ENCODE data around the gene QRFP. TPM values are rescaled to one million over a fixed set of nuclear protein-coding genes. Genes with fewer than 3 reads are reported as not detected.

The QRFP gene
- total RNA-seq, 2 donors from 2014 or later, result not detected

DNA sequence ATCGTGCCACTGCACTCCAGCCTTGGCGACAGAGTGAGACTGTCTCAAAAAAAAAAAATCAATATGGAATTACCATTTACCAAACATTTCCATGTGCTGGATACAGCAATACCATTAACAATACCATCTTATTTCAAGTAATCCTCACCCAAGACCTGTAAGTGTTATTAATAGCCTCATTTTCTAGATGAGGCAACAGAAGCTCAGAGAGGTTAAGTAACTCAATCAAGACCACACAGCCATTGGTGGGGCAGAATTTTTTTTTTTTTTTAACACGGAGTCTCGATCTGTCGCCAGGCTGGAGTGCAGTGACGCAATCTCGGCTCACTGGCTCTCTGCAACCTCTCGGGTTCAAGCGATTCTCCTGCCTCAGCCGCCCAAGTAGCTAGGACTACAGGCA is 46.1 kb upstream of the QRFP start:
- Histone ChIP-seq H3K27me3 (peaks cover 5 to 18% of the 10 kb centered on the region in 2 donors), H3K4me3 (no peak overlapping the region), H3K9me3 (no peaks in the 10 kb centered on the region), H3K4me1 (peaks cover 0 to 30% of the 10 kb centered on the region in 2 donors), H3K36me3 (no peaks in the 10 kb centered on the region), H3K27ac (no peak overlapping the region)
- DNase-seq (ENCODE audit: low spot score), result no peak
- TF ChIP-seq, protein P1, sequence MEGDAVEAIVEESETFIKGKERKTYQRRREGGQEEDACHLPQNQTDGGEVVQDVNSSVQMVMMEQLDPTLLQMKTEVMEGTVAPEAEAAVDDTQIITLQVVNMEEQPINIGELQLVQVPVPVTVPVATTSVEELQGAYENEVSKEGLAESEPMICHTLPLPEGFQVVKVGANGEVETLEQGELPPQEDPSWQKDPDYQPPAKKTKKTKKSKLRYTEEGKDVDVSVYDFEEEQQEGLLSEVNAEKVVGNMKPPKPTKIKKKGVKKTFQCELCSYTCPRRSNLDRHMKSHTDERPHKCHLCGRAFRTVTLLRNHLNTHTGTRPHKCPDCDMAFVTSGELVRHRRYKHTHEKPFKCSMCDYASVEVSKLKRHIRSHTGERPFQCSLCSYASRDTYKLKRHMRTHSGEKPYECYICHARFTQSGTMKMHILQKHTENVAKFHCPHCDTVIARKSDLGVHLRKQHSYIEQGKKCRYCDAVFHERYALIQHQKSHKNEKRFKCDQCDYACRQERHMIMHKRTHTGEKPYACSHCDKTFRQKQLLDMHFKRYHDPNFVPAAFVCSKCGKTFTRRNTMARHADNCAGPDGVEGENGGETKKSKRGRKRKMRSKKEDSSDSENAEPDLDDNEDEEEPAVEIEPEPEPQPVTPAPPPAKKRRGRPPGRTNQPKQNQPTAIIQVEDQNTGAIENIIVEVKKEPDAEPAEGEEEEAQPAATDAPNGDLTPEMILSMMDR (IDR thresholded peaks at IDR 0.05), result no peak

DNA sequence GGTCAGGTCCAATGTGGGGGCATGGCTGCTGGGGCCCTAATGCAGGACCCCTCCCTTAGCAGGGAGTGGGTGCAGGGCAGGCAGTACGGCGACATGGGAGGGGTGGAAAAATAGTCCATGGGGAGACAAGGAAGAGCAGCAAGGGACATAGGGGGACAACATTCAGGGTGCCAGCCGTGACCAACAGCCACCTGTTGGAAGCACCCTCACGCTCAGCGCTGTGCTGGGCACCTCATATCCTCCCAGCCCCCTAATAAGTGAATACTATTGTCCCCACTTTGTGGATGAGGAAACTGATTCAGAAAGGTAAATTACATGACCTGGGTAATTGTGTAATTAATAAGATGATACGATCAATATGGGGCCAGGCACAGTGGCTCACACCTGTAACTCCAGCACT is 45.5 kb upstream of the QRFP start:
- Histone ChIP-seq H3K4me1 (peaks cover 0 to 30% of the 10 kb centered on the region in 2 donors), H3K4me3 (no peak overlapping the region), H3K9me3 (no peaks in the 10 kb centered on the region), H3K27ac (no peak overlapping the region), H3K36me3 (no peaks in the 10 kb centered on the region), H3K27me3 (peaks cover 8 to 24% of the 10 kb centered on the region in 2 donors)
- TF ChIP-seq, protein P1 (IDR thresholded peaks at IDR 0.05), result no peak
- DNase-seq (ENCODE audit: low spot score), result no peak

DNA sequence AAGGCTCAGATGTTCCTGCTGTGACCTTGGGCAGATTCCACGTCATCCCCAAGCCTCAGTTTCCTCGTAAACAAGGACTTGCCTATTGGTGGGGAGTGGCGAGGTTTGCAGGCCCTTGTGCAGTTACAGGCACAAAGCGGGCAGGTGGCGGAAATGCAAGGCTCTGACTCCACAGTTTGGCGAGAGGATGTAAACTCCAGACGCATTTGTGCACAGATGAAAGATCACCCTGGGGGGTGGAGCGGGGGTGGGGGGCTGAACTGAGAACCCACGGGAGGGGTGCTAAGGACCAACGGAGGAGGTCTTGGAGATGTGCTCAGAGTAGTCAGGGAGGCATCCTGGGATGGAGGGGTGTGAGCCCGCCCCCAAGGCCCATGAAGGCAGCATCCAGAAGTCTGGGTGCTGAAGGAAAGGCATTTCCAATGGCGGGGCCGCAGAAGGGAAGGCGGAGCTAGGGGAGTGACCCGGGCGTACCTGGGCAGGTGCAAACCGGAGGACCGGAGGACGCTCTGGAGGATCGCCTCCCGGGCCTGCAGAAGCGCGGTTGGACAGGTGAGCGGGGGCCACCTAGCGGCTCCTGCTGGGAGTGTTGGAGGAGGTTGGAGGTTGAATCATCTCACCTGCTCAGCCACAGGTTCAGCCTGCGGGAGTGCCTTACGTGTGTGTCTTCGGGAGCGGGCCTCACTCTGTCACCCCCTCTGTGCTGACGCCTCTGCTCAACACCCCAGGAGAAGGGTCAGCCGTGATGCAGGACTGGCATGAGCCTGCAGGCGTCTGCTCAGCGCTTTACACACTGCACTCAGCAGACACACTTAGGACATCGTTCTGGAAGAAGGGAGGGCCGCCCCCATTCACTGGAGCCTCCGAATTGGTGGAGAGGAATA is 44.3 kb upstream of the QRFP start:
- H3K9me3 ChIP-seq, result no peaks in the 10 kb centered on the region
- TF ChIP-seq, protein P1 (IDR thresholded peaks at IDR 0.05), result peak; percentile 76 to 88
- peaks cover 0 to 36% of the 10 kb centered on the region in 2 donors for H3K4me1 ChIP-seq
- DNase-seq (ENCODE audit: low spot score), result peak; percentile 65
- no peak overlapping the region for H3K4me3 ChIP-seq
- peaks cover 8 to 24% of the 10 kb centered on the region in 2 donors for H3K27me3 ChIP-seq
- no peaks in the 10 kb centered on the region for H3K36me3 ChIP-seq
- no peak overlapping the region for H3K27ac ChIP-seq

- H3K27me3 ChIP-seq, result peaks cover 8 to 24% of the 10 kb centered on the region in 2 donors
- H3K4me1 ChIP-seq, result peaks cover 0 to 45% of the 10 kb centered on the region in 2 donors
- H3K27ac ChIP-seq, result no peak overlapping the region
- H3K9me3 ChIP-seq, result no peaks in the 10 kb centered on the region
- TF ChIP-seq, protein P1 (IDR thresholded peaks at IDR 0.05), result no peak
- DNase-seq (ENCODE audit: low spot score), result no peak
- peak overlapping the region in 1 of 2 donors; percentile 54 for H3K4me3 ChIP-seq
- H3K36me3 ChIP-seq, result no peaks in the 10 kb centered on the region
Measured at GRCh38 chr9:130940027-130940549, 43.5 kb upstream of the QRFP start.

DNA sequence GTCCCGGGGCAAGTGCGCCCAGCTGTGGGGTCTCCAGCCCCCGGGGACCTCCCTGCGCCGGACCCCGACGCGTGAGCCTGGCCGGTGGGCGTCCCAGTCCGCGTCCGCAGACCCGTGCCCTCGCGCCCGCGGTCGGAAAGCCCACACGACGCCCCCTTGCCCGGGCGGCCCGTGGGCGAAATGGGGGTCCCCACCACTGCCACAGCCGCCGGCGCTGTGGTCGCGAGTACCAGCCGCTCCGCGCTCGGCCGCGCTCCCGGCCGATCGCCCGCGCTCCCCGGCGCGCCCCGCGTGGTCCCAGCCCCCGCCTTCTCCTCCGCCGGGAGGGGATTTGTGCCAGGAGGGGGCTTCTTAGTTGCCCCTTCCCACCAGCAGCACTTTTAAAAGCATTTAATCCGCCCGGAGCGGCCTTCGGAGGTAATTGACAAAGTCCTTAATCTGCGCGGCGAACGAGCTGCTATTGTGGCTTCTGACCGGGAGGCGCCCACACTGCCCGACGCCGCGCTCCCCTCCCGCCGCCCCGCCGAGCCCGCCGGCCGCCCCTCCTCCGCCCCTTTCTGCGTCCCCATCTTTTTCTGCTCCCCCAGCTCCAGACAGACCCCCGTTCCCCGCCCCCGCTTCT is 42.9 kb upstream of the QRFP start:
- TF ChIP-seq, protein P1 (IDR thresholded peaks at IDR 0.05), result no peak
- DNase-seq (ENCODE audit: low spot score), result no peak
- Histone ChIP-seq H3K27ac (no peak overlapping the region), H3K9me3 (no peaks in the 10 kb centered on the region), H3K4me3 (peak overlapping the region; percentile 35 to 54), H3K27me3 (peaks cover 8 to 24% of the 10 kb centered on the region in 2 donors), H3K36me3 (no peaks in the 10 kb centered on the region), H3K4me1 (peaks cover 0 to 46% of the 10 kb centered on the region in 2 donors)

Measured in right atrium auricular region (tissue), 2 donors.